ENCODE results near the gene SIRT7. TPM values are rescaled to one million over a fixed set of nuclear protein-coding genes. Genes with fewer than 3 reads are reported as not detected.

The SIRT7 gene
- total and polyA plus RNA-seq, 2 donors (not counting 1 experiment from before 2014, with no cell fraction given): 3.3 to 18.7 TPM

- H3K4me2 ChIP-seq (ENCODE audit: extremely low read depth, insufficient read depth, low read length): no peak within 1 kb of the TSS
- no peak for TF ChIP-seq EZH2 (IDR thresholded peaks at IDR 0.05; ENCODE audit: low read length, missing control alignments)
- no peak for TF ChIP-seq CTCF (conservative IDR thresholded peaks at IDR 0.05 in 1 of 2, IDR thresholded peaks at IDR 0.05 in 1 of 2; ENCODE audit: low read depth in 1 of 2, low read length in 2 of 2)
Measured at GRCh38 chr17:81947189-81947588, 29.2 kb upstream of the SIRT7 start, which contains the start of gene MYADML2. TSS of gene MYADML2 (minus strand) at chr17:81947233. CDS start at chr17:81941741, 5,492 bp downstream.

DNA sequence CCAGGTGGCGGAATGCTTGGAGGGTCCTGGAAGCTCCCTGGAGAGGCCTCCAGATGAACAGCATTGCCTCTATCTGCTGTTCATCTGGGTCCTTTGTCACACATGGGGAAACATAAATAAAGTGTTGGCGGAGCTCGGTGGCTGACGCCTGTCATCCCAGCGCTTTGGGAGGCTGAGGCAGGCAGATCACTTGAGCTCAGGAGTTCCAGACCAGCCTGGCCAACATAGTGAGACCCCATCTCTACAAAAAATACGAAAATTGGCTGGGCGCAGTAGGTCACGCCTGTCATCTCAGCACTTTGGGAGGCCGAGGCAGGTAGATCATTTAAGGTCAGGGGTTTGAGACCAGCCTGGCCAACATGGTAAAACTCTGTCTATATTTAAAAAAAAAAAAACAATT is 26.9 kb upstream of the SIRT7 start:
- Histone ChIP-seq H2AFZ (ENCODE audit: low read length) (no peak overlapping the region), H3K4me2 (ENCODE audit: extremely low read depth, insufficient read depth, low read length) (no peak overlapping the region), H4K20me1 (ENCODE audit: control insufficient read depth, extremely low read depth, insufficient read depth, low read length) (no peaks in the 10 kb centered on the region), H3K9ac (ENCODE audit: insufficient read depth, low read length) (no peak overlapping the region), H3K79me2 (ENCODE audit: control insufficient read depth, insufficient read depth, low read length) (no peaks in the 10 kb centered on the region), H3K27me3 (ENCODE audit: control insufficient read depth, insufficient read depth, low read length) (peaks cover 10% of the 10 kb centered on the region), H3K4me1 (ENCODE audit: control insufficient read depth, extremely low read depth, insufficient read depth, low read length) (no peaks in the 10 kb centered on the region), H3K36me3 (ENCODE audit: control insufficient read depth, insufficient read depth, low read length) (no peaks in the 10 kb centered on the region), H3K9me3 (ENCODE audit: control insufficient read depth, insufficient read depth, low read depth, low read length) (no peaks in the 10 kb centered on the region), H3K27ac (ENCODE audit: insufficient read depth, low read length) (no peak overlapping the region), H3K4me3 (replicated peaks in 1 of 4; ENCODE audit: control extremely low read depth in 1 of 4, insufficient read depth in 1 of 4, low read depth in 3 of 4, low read length in 4 of 4) (no peak overlapping the region)
- no peak for TF ChIP-seq EZH2 (IDR thresholded peaks at IDR 0.05; ENCODE audit: low read length, missing control alignments)
- no peak for TF ChIP-seq CTCF (conservative IDR thresholded peaks at IDR 0.05 in 1 of 2, IDR thresholded peaks at IDR 0.05 in 1 of 2; ENCODE audit: low read depth in 1 of 2, low read length in 2 of 2)
- no peak for DNase-seq (ENCODE audit: low read depth in 2 of 2)

More at GRCh38 chr17:81947189-81947588, 29.2 kb upstream of the SIRT7 start, which contains the start of gene MYADML2:
- H4K20me1 ChIP-seq (ENCODE audit: control insufficient read depth, extremely low read depth, insufficient read depth, low read length): no peaks in the 10 kb centered on the region
- H3K4me1 ChIP-seq (ENCODE audit: control insufficient read depth, extremely low read depth, insufficient read depth, low read length): no peaks in the 10 kb centered on the region
- H3K27me3 ChIP-seq (ENCODE audit: control insufficient read depth, insufficient read depth, low read length): peaks cover 2% of the 10 kb centered on the region
- H3K27ac ChIP-seq (ENCODE audit: insufficient read depth, low read length): no peak within 1 kb of the TSS
- DNase-seq (ENCODE audit: low read depth in 2 of 2): no peak
- H3K9me3 ChIP-seq (ENCODE audit: control insufficient read depth, insufficient read depth, low read depth, low read length): no peaks in the 10 kb centered on the region
- H3K79me2 ChIP-seq (ENCODE audit: control insufficient read depth, insufficient read depth, low read length): no peaks in the 10 kb centered on the region
- H3K36me3 ChIP-seq (ENCODE audit: control insufficient read depth, insufficient read depth, low read length): no peaks in the 10 kb centered on the region
- no peak within 1 kb of the TSS for H2AFZ ChIP-seq (ENCODE audit: low read length)
- H3K4me3 ChIP-seq (replicated peaks in 1 of 4; ENCODE audit: control extremely low read depth in 1 of 4, insufficient read depth in 1 of 4, low read depth in 3 of 4, low read length in 4 of 4): no peak within 1 kb of the TSS
- no peak within 1 kb of the TSS for H3K9ac ChIP-seq (ENCODE audit: insufficient read depth, low read length)

DNA sequence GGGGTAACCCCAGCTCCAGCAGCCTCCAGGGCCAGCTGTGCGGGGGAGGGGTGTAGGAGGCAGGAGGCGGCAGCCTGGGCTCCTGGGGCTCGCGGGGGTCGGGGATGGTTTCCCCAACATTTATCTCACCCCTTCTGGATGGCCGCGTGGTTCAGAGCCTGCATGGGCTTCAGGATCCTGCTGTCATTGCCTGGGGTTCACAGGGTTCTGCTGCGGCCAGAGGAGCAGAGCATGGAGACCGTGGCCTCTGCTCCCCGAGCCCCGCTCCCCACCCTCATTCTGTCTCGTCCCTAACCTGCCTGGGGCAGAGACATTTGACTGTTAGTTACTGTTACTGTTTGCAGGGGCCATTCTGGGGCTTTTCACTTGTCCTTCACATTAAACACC is 24.2 kb upstream of the SIRT7 start:
- H3K9me3 ChIP-seq (ENCODE audit: control insufficient read depth, insufficient read depth, low read depth, low read length): no peaks in the 10 kb centered on the region

More for the DNA sequence above, 24.2 kb upstream of the SIRT7 start:
- Histone ChIP-seq H3K4me2 (ENCODE audit: extremely low read depth, insufficient read depth, low read length) (no peak overlapping the region), H3K79me2 (ENCODE audit: control insufficient read depth, insufficient read depth, low read length) (no peaks in the 10 kb centered on the region), H3K4me3 (replicated peaks in 1 of 4; ENCODE audit: control extremely low read depth in 1 of 4, insufficient read depth in 1 of 4, low read depth in 3 of 4, low read length in 4 of 4) (no peak overlapping the region), H3K27me3 (ENCODE audit: control insufficient read depth, insufficient read depth, low read length) (peaks cover 10% of the 10 kb centered on the region), H2AFZ (ENCODE audit: low read length) (no peak overlapping the region), H3K27ac (ENCODE audit: insufficient read depth, low read length) (no peak overlapping the region), H3K36me3 (ENCODE audit: control insufficient read depth, insufficient read depth, low read length) (no peaks in the 10 kb centered on the region), H3K4me1 (ENCODE audit: control insufficient read depth, extremely low read depth, insufficient read depth, low read length) (no peaks in the 10 kb centered on the region), H3K9ac (ENCODE audit: insufficient read depth, low read length) (no peak overlapping the region), H4K20me1 (ENCODE audit: control insufficient read depth, extremely low read depth, insufficient read depth, low read length) (no peaks in the 10 kb centered on the region)
- TF ChIP-seq CTCF (conservative IDR thresholded peaks at IDR 0.05 in 1 of 2, IDR thresholded peaks at IDR 0.05 in 1 of 2; ENCODE audit: low read depth in 1 of 2, low read length in 2 of 2): no peak
- no peak for TF ChIP-seq EZH2 (IDR thresholded peaks at IDR 0.05; ENCODE audit: low read length, missing control alignments)
- no peak for DNase-seq (ENCODE audit: low read depth in 2 of 2)

Data from fibroblast of lung (primary cell).